GM18499 (cell line): ENCODE data around the gene FOXN3.
"Not testable (repeated sequence)": the region's sequence is repeated elsewhere in the genome, so short reads cannot be mapped to it uniquely, and the experiment has no call there.

Source experiments
- ATAC-seq: cut with Tn5 transposase; IDR thresholded peaks from one replicate; pipeline ENCODE4 v1.9.1; 2021; ENCODE audit warnings: moderate number of reproducible peaks; ENCODE audit not compliant: insufficient read depth, unreplicated experiment

Gene FOXN3

GRCh38 chr14:89158104-89158503 lies 258.9 kb downstream of the FOXN3 start:
- ATAC-seq: not testable (repeated sequence)

GRCh38 chr14:89155491-89155890 lies 261.5 kb downstream of the FOXN3 start:
- ATAC-seq: no peak

GRCh38 chr14:89151693-89152092 lies 265.3 kb downstream of the FOXN3 start:
- ATAC-seq: not testable (repeated sequence)

GRCh38 chr14:89146274-89146673 lies 270.8 kb downstream of the FOXN3 start:
- ATAC-seq: no peak

GRCh38 chr14:89144642-89145041 lies 272.4 kb downstream of the FOXN3 start:
- ATAC-seq: no peak

- no peak for ATAC-seq
These were observed 273.0 kb downstream of the FOXN3 start for GRCh38 chr14:89144066-89144465.

- no peak for ATAC-seq
These were observed 273.4 kb downstream of the FOXN3 start for GRCh38 chr14:89143595-89143994.

GRCh38 chr14:89142366-89142765 lies 274.7 kb downstream of the FOXN3 start:
- ATAC-seq: no peak

- no peak for ATAC-seq
These were observed 275.2 kb downstream of the FOXN3 start for GRCh38 chr14:89141862-89142261.

GRCh38 chr14:89140326-89140725 lies 276.7 kb downstream of the FOXN3 start:
- ATAC-seq: no peak

- no peak for ATAC-seq
These were observed 277.4 kb downstream of the FOXN3 start for GRCh38 chr14:89139404-89140247.

GRCh38 chr14:89138846-89139245 lies 278.2 kb downstream of the FOXN3 start:
- no peak for ATAC-seq

GRCh38 chr14:89137526-89138163 lies 279.4 kb downstream of the FOXN3 start:
- no peak for ATAC-seq

GRCh38 chr14:89136587-89136986 lies 280.4 kb downstream of the FOXN3 start:
- ATAC-seq: no peak

- no peak for ATAC-seq
These were observed 282.4 kb downstream of the FOXN3 start for GRCh38 chr14:89134640-89135039.

GRCh38 chr14:89131004-89131750 lies 285.9 kb downstream of the FOXN3 start:
- no peak for ATAC-seq

- ATAC-seq: no peak
These were observed 287.5 kb downstream of the FOXN3 start for GRCh38 chr14:89129570-89129969.

GRCh38 chr14:89128311-89129026 lies 288.6 kb downstream of the FOXN3 start:
- ATAC-seq: no peak

- ATAC-seq: no peak
These were observed 290.6 kb downstream of the FOXN3 start for GRCh38 chr14:89126461-89126860.

- ATAC-seq: no peak
These were observed 291.8 kb downstream of the FOXN3 start for GRCh38 chr14:89125216-89125615.
